ENCODE results near the gene NFATC3. TPM values are rescaled to one million over a fixed set of nuclear protein-coding genes. Genes with fewer than 3 reads are reported as not detected.

The NFATC3 gene
- total and polyA plus RNA-seq, 2 of the 8 experiments (the other 6 are each of a cell fraction or from before 2014, with no cell fraction given) = 17.6 to 34.5 TPM

- Histone ChIP-seq H2BK15ac (ENCODE audit: low read length) (no peak overlapping the region), H3K23ac (ENCODE audit: insufficient read length) (no peak overlapping the region), H2BK20ac (ENCODE audit: low read length) (no peak overlapping the region), H2BK12ac (ENCODE audit: low read depth, low read length) (no peak overlapping the region), H4K20me1 (replicated peaks in 1 of 2; ENCODE audit: control insufficient read depth in 1 of 2, insufficient read depth in 2 of 2, low read length in 2 of 2) (peaks cover 6 to 15% of the 10 kb centered on the region in 2 experiments), H4K91ac (replicated peaks; ENCODE audit: insufficient read length, low read length) (no peak overlapping the region), H3K4me2 (ENCODE audit: insufficient read depth in 1 of 2, low read depth in 2 of 2, low read length in 2 of 2) (no peak overlapping the region), H3K23me2 (ENCODE audit: low read depth, low read length) (no peaks in the 10 kb centered on the region), H3K18ac (ENCODE audit: extremely low read depth, low read length) (no peak overlapping the region), H4K5ac (ENCODE audit: insufficient read length, low read depth, low read length) (no peak overlapping the region), H2AFZ (ENCODE audit: low read length) (no peak overlapping the region), H3K4me3 (ENCODE audit: extremely low read depth in 1 of 4, insufficient read depth in 2 of 4, low read depth in 3 of 4, low read length in 4 of 4) (no peak overlapping the region), H3K4me1 (replicated peaks in 1 of 4; ENCODE audit: control insufficient read depth in 3 of 4, insufficient read depth in 4 of 4, low read length in 3 of 4) (no peaks in the 10 kb centered on the region), H3K9me3 (ENCODE audit: insufficient read depth in 2 of 2, low read depth in 1 of 2, low read length in 1 of 2) (no peaks in the 10 kb centered on the region), H3K79me1 (ENCODE audit: low read depth, low read length) (no peaks in the 10 kb centered on the region; the same call in 1 of the 2 replicates), H3K14ac (ENCODE audit: insufficient read length) (no peak overlapping the region), H3K27me3 (replicated peaks in 1 of 4; ENCODE audit: control insufficient read depth in 3 of 4, extremely low read depth in 1 of 4, insufficient read depth in 3 of 4, low read length in 3 of 4) (no peaks in the 10 kb centered on the region), H3K27ac (ENCODE audit: low read depth, low read length) (no peak overlapping the region), H2AK5ac (ENCODE audit: low read depth, low read length) (no peak overlapping the region), H2BK5ac (ENCODE audit: low read depth, low read length) (no peak overlapping the region), H3K4ac (replicated peaks; ENCODE audit: insufficient read length, low read depth, low read length) (no peak overlapping the region), H2BK120ac (replicated peaks; ENCODE audit: low read depth, low read length) (no peak overlapping the region), H3K9ac (replicated peaks in 1 of 4; ENCODE audit: extremely low read depth in 1 of 4, low read depth in 3 of 4, low read length in 3 of 4) (no peak overlapping the region), H3K79me2 (ENCODE audit: control insufficient read depth in 1 of 2, insufficient read depth in 2 of 2, low read length in 2 of 2) (peaks cover 0 to under 1% of the 10 kb centered on the region in 2 experiments; a peak in 1 of 4 replicates), H4K8ac (ENCODE audit: extremely low read depth, insufficient read depth, low read length) (no peak overlapping the region), H3K36me3 (ENCODE audit: control insufficient read depth in 2 of 4, insufficient read depth in 4 of 4, low read length in 3 of 4) (peaks cover 9 to 40% (median 27%) of the 10 kb centered on the region in 4 experiments), H3K56ac (replicated peaks; ENCODE audit: insufficient read length, low read depth, low read length) (no peak overlapping the region)
- 94% methylated on average over 2 of the region's 2 CpGs; no CpG with 5 or more reads in 1 of the 2 experiments for WGBS, 2 experiments (ENCODE audit: extremely low coverage in 1 of 2, insufficient coverage in 1 of 2, insufficient read length in 1 of 2, insufficient replicate concordance in 2 of 2, low coverage in 1 of 2, low lambda C conversion rate in 2 of 2, missing lambda C conversion rate in 1 of 2)
- TF ChIP-seq ZNF274 (IDR thresholded peaks at IDR 0.05; ENCODE audit: borderline replicate concordance, extremely low read depth, low read length) (no peak), KDM1A (IDR thresholded peaks at IDR 0.05; ENCODE audit: borderline replicate concordance, low read length) (no peak), EGR1 (IDR thresholded peaks at IDR 0.05; ENCODE audit: borderline replicate concordance, low read depth, low read length) (no peak), TEAD4 (IDR thresholded peaks at IDR 0.05; ENCODE audit: low read depth, low read length) (no peak), PHF8 (conservative IDR thresholded peaks at IDR 0.05; ENCODE audit: low read depth, low read length) (no peak), NRF1 (IDR thresholded peaks at IDR 0.05; ENCODE audit: low read depth, low read length) (no peak), CREB1 (IDR thresholded peaks at IDR 0.05) (no peak), SRF (IDR thresholded peaks at IDR 0.05; ENCODE audit: low read depth, low read length) (no peak), JUN (IDR thresholded peaks at IDR 0.05; ENCODE audit: low read depth, low read length) (no peak), SIN3A (conservative IDR thresholded peaks at IDR 0.05 in 1 of 2, IDR thresholded peaks at IDR 0.05 in 1 of 2; ENCODE audit: low read depth in 1 of 2, low read length in 2 of 2) (no peak)
- FAIRE-seq (no peak), DNase-seq (ENCODE audit: low read depth in 1 of 2, low spot score in 2 of 2) (no peak)
- ChIA-PET CTCF (ENCODE audit: partially characterized antibody) (interaction anchor here (0.6 to 5.6 kb wide), 24 partner anchors 8 to 294 kb away, joined by 3 to 68 read pairs (median 4); partner anchors contain the start of gene NFATC3), POLR2A (ENCODE audit: partially characterized antibody) (interaction anchor here (0.6 to 4.4 kb wide), 7 partner anchors 9 to 351 kb away, joined by 3 to 20 read pairs (median 3); partner anchors contain the start of gene NFATC3)
These were observed 142.8 kb downstream of the NFATC3 start for GRCh38 chr16:68227850-68228553.

Measured in H1 (cell line).